Measurements from ENCODE around the gene SFPQ. TPM values are rescaled to one million over a fixed set of nuclear protein-coding genes. Genes with fewer than 3 reads are reported as not detected.
"Not testable (repeated sequence)": the region's sequence is repeated elsewhere in the genome, so short reads cannot be mapped to it uniquely, and the experiment has no call there.

The SFPQ gene
- polyA plus RNA-seq, 1 donor from 2014 or later = 1,127 TPM

DNA sequence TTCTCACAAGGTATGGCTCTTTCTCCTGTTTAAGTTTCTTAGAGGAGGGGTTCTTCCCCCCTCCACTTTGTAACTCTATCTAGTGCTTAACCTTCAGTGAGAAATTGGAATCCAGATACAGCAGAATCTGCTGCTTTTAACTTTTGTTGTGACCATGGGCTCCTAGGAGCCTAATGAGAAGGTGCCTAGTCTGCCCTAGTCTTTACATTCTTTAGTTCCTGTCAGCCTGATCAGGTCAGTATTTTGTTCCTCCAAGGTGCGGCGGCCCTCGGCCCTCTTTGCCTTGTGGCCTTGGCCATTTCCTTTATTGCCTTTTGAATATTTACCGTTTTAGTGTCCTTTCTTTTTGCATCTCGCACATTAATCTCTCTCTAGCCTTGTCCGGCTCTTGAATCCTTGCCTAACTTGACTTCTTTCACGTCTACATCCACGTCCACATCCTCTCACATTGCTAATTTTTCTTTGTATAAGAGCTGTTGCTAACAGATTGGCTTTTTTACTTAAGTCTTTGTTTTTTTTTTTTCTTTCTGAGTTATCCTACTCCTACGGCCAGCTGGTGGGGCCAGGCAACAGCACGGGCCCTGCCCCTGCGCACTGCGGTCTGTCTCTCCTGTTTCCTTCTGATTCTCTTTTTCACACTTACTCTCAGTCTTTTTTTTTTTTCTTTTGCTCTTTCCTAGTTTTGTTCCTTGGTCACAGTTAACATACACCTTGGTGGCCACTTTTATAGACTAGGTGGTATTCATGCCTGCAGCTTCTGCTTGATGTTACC, 49.0 kb downstream of the SFPQ start:
- Histone ChIP-seq H3K27ac (ENCODE audit: low read length) (no peak overlapping the region), H3K27me3 (ENCODE audit: insufficient read depth, low read depth, low read length) (no peaks in the 10 kb centered on the region)
- no peak for TF ChIP-seq POLR2AphosphoS5 (IDR thresholded peaks at IDR 0.05)
- no peak for TF ChIP-seq EP300 (conservative IDR thresholded peaks at IDR 0.05; ENCODE audit: poor library complexity, severe bottlenecking)
- TF ChIP-seq EZH2 (IDR thresholded peaks at IDR 0.05; ENCODE audit: borderline replicate concordance, insufficient read depth, low read length, poor library complexity, severe bottlenecking) = no peak
- TF ChIP-seq, protein P1, sequence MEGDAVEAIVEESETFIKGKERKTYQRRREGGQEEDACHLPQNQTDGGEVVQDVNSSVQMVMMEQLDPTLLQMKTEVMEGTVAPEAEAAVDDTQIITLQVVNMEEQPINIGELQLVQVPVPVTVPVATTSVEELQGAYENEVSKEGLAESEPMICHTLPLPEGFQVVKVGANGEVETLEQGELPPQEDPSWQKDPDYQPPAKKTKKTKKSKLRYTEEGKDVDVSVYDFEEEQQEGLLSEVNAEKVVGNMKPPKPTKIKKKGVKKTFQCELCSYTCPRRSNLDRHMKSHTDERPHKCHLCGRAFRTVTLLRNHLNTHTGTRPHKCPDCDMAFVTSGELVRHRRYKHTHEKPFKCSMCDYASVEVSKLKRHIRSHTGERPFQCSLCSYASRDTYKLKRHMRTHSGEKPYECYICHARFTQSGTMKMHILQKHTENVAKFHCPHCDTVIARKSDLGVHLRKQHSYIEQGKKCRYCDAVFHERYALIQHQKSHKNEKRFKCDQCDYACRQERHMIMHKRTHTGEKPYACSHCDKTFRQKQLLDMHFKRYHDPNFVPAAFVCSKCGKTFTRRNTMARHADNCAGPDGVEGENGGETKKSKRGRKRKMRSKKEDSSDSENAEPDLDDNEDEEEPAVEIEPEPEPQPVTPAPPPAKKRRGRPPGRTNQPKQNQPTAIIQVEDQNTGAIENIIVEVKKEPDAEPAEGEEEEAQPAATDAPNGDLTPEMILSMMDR (IDR thresholded peaks at IDR 0.05; ENCODE audit: poor library complexity, severe bottlenecking) = no peak
- no peak for TF ChIP-seq RAD21 (conservative IDR thresholded peaks at IDR 0.05)

DNA sequence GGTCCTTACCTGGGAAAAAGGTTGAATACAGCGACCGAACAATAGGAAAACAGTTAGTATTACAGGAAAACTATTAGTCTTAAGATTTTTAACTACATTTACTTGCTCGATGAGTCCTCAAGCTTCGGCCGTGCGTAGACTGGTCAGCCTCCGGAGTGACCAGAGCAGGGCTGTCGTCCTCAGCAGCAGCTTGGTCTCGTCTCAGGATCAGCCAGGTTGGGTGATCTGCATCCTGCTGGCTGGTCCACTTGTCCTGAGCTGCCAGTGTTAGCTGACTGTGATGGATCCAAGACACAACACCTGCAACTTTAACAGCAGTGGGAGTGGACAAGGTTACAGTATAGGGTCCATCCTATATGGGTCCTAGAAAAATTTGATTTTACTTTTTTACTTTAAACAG, 50.2 kb downstream of the SFPQ start:
- not testable (repeated sequence) for H4K20me1 ChIP-seq (ENCODE audit: insufficient read depth); H3K79me2 ChIP-seq (replicated peaks; ENCODE audit: insufficient read depth, low read length); H2AFZ ChIP-seq (ENCODE audit: low read depth, low read length); H3K36me3 ChIP-seq (ENCODE audit: insufficient read depth, low read length); H3K4me2 ChIP-seq (ENCODE audit: low read length); H3K9ac ChIP-seq (ENCODE audit: low read length); H3K27ac ChIP-seq (ENCODE audit: low read length); H3K27me3 ChIP-seq (ENCODE audit: insufficient read depth, low read depth, low read length); H3F3A ChIP-seq (ENCODE audit: insufficient read depth, low read length, poor library complexity, severe bottlenecking); H3K9me2 ChIP-seq (ENCODE audit: insufficient read depth, low read length); H3K4me3 ChIP-seq (ENCODE audit: low read length); H3K9me3 ChIP-seq (ENCODE audit: low read length)

More for the DNA sequence above, 49.0 kb downstream of the SFPQ start:
- H3K4me3 ChIP-seq (ENCODE audit: low read length) = no peak overlapping the region
- no peak overlapping the region for H2AFZ ChIP-seq (ENCODE audit: low read depth, low read length)
- no peak overlapping the region for H3K4me2 ChIP-seq (ENCODE audit: low read length)
- H3K9me3 ChIP-seq (ENCODE audit: low read length) = no peaks in the 10 kb centered on the region
- H3K36me3 ChIP-seq (ENCODE audit: insufficient read depth, low read length) = no peaks in the 10 kb centered on the region
- no peaks in the 10 kb centered on the region for H3F3A ChIP-seq (ENCODE audit: insufficient read depth, low read length, poor library complexity, severe bottlenecking)
- H4K20me1 ChIP-seq (ENCODE audit: insufficient read depth) = no peaks in the 10 kb centered on the region
- H3K9ac ChIP-seq (ENCODE audit: low read length) = no peak overlapping the region
- no peaks in the 10 kb centered on the region for H3K9me2 ChIP-seq (ENCODE audit: insufficient read depth, low read length)
- no peaks in the 10 kb centered on the region for H3K79me2 ChIP-seq (replicated peaks; ENCODE audit: insufficient read depth, low read length)

DNA sequence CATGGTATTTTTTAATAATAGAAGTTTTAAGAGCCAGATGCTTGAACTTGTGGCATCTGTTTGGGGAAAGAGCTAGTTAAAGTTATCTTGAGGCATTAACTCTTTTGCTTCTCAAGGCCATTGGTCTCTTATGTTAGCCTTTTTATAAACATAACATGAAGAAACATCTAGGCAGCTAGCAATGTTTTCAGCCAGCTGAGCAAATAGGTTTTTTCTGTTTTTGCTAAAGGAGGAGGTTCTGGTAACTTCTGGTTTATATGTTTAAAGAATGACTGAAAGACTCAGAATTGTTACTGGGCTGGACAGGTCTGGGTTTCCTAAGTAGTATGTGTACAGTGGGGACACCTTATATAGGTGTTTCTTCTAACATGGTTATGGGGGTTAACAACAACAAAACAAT, 50.7 kb downstream of the SFPQ start:
- not testable (repeated sequence) for H3K27ac ChIP-seq (ENCODE audit: low read length)

DNA sequence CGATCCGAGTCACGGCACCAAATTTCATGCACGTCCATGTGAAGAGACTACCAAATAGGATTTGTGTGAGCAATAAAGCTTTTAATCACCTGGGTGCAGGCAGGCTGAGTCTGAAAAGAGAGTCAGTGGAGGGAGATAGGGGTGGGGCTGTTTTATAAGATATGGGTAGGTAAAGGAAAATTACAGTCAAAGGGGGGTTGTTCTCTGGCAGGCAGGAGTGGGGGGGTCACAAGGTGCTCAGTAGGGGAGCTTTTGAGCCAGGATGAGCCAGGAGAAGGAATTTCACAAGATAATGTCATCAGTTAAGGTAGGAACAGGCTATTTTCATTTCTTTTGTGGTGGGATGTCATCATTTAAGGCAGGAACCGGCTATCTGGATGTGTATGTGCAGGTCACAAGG, 55.4 kb downstream of the SFPQ start:
- H3K9ac ChIP-seq (ENCODE audit: low read length); H4K20me1 ChIP-seq (ENCODE audit: insufficient read depth); H3K27ac ChIP-seq (ENCODE audit: low read length); H3K4me2 ChIP-seq (ENCODE audit: low read length); H3K9me2 ChIP-seq (ENCODE audit: insufficient read depth, low read length); H3K36me3 ChIP-seq (ENCODE audit: insufficient read depth, low read length); H3K27me3 ChIP-seq (ENCODE audit: insufficient read depth, low read depth, low read length); H3K9me3 ChIP-seq (ENCODE audit: low read length); H2AFZ ChIP-seq (ENCODE audit: low read depth, low read length); H3K4me3 ChIP-seq (ENCODE audit: low read length); H3K79me2 ChIP-seq (replicated peaks; ENCODE audit: insufficient read depth, low read length); H3F3A ChIP-seq (ENCODE audit: insufficient read depth, low read length, poor library complexity, severe bottlenecking): not testable (repeated sequence)

More for the DNA sequence above, 50.7 kb downstream of the SFPQ start:
- not testable (repeated sequence) for H3K4me3 ChIP-seq (ENCODE audit: low read length); H3K9ac ChIP-seq (ENCODE audit: low read length); H3K9me3 ChIP-seq (ENCODE audit: low read length); H3K4me2 ChIP-seq (ENCODE audit: low read length); H3K79me2 ChIP-seq (replicated peaks; ENCODE audit: insufficient read depth, low read length); H3K36me3 ChIP-seq (ENCODE audit: insufficient read depth, low read length); H3F3A ChIP-seq (ENCODE audit: insufficient read depth, low read length, poor library complexity, severe bottlenecking); H3K27me3 ChIP-seq (ENCODE audit: insufficient read depth, low read depth, low read length); H2AFZ ChIP-seq (ENCODE audit: low read depth, low read length); H4K20me1 ChIP-seq (ENCODE audit: insufficient read depth); H3K9me2 ChIP-seq (ENCODE audit: insufficient read depth, low read length)

All from neural cell (in vitro differentiated cells).